Glutamatergic neuron (in vitro differentiated cells): ENCODE measurements around the gene UGP2. TPM values are rescaled to one million over a fixed set of nuclear protein-coding genes. Genes with fewer than 3 reads are reported as not detected.
"Not testable (repeated sequence)": the region's sequence is repeated elsewhere in the genome, so short reads cannot be mapped to it uniquely, and the experiment has no call there.

ENCODE experiments used
- DNase-seq: peaks from one replicate; pipeline ENCODE4 v3.0.0; 2022
- H3K27ac Mint-ChIP-seq: one replicate; pipeline ENCODE4 v1.8.0; 2020; ENCODE audit warnings: mild to moderate bottlenecking, mixed read lengths, inconsistent platforms; ENCODE audit not compliant: unreplicated experiment
- H3K27me3 Mint-ChIP-seq: one replicate; pipeline ENCODE4 v1.8.0; 2020; ENCODE audit warnings: mild to moderate bottlenecking, moderate library complexity, mixed read lengths, inconsistent platforms; ENCODE audit not compliant: unreplicated experiment
- H3K36me3 Mint-ChIP-seq: one replicate; pipeline ENCODE4 v1.8.0; 2020; ENCODE audit warnings: mild to moderate bottlenecking, mixed read lengths, inconsistent platforms; ENCODE audit not compliant: unreplicated experiment
- H3K4me1 Mint-ChIP-seq: one replicate; pipeline ENCODE4 v1.8.0; 2020; ENCODE audit warnings: mild to moderate bottlenecking, low read depth, mixed read lengths, inconsistent platforms; ENCODE audit not compliant: unreplicated experiment
- H3K4me3 Mint-ChIP-seq: one replicate; pipeline ENCODE4 v1.8.0; 2020; ENCODE audit warnings: mild to moderate bottlenecking, mixed read lengths, inconsistent platforms; ENCODE audit not compliant: unreplicated experiment
- H3K9me3 Mint-ChIP-seq: one replicate; pipeline ENCODE4 v1.8.0; 2020; ENCODE audit warnings: mild to moderate bottlenecking, moderate library complexity, mixed read lengths, inconsistent platforms; ENCODE audit not compliant: unreplicated experiment
- total RNA-seq: library from RNA; stranded (reverse); fragmentation: NEBNext Ultra II Directional; extraction: Animal tissue kit (Norgen Biotek cat#: 25700); gene quantifications from one replicate; pipeline ENCODE4 v1.2.1, GENCODE V29; 2021; ENCODE audit not compliant: unreplicated experiment
- TF ChIP-seq, protein P1 (sequence below): fragments of 200-600 bp; sonication (generic); IDR thresholded peaks from one replicate; pipeline ENCODE4 v1.5.0; 2021; ENCODE audit not compliant: partially characterized antibody, unreplicated experiment

The UGP2 gene
- total RNA-seq, 1 donor from 2014 or later, result 68.6 TPM

DNA sequence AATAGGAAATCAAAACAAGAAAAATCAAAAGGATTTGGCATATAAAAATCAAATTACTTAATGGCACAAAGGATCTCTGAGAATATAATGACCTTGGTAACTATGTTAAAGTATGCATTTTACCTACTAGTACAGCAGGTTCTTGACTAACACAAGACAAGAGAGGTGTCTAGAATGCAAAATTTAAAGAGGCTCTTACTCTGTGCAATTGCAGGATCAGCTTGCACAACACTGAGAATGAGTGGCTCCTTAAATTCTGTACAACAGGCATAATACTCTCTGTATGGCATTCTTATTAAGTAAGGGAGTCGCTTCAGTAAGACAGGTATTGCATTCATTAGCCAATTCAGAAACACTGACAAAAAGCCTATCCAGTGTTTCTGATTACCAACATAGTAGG, 72.6 kb downstream of the UGP2 start:
- H3K27me3 Mint-ChIP-seq, result no peaks in the 10 kb centered on the region

DNA sequence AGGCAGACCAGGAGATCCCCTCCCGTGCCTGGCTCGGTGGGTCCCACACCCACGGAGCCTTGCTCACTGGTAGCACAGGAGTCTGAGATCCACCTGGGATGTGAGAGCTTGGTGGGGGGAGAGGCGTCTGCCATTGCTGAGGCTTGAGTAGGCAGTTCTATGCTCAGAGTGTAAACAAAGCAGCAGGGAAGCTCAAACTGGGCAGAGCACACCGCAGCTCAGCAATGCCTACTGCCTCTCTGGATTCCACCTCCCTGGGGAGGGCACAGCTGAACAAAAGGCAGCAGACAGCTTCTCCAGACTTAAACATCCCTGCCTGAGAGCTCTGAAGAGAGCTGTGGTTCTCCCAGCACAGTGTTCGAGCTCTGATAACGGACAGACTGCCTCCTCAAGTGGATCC, 85.1 kb downstream of the UGP2 start:
- peaks cover 8% of the 10 kb centered on the region for H3K9me3 Mint-ChIP-seq
- no peaks in the 10 kb centered on the region for H3K4me1 Mint-ChIP-seq
- TF ChIP-seq, protein P1, sequence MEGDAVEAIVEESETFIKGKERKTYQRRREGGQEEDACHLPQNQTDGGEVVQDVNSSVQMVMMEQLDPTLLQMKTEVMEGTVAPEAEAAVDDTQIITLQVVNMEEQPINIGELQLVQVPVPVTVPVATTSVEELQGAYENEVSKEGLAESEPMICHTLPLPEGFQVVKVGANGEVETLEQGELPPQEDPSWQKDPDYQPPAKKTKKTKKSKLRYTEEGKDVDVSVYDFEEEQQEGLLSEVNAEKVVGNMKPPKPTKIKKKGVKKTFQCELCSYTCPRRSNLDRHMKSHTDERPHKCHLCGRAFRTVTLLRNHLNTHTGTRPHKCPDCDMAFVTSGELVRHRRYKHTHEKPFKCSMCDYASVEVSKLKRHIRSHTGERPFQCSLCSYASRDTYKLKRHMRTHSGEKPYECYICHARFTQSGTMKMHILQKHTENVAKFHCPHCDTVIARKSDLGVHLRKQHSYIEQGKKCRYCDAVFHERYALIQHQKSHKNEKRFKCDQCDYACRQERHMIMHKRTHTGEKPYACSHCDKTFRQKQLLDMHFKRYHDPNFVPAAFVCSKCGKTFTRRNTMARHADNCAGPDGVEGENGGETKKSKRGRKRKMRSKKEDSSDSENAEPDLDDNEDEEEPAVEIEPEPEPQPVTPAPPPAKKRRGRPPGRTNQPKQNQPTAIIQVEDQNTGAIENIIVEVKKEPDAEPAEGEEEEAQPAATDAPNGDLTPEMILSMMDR, result no peak
- H3K4me3 Mint-ChIP-seq, result no peak overlapping the region
- peak; percentile 37 for DNase-seq
- peaks cover 7% of the 10 kb centered on the region for H3K36me3 Mint-ChIP-seq
- no peaks in the 10 kb centered on the region for H3K27me3 Mint-ChIP-seq
- H3K27ac Mint-ChIP-seq, result peak overlapping the region; percentile 75

More for the DNA sequence above, 72.6 kb downstream of the UGP2 start:
- Mint-ChIP-seq H3K27ac (no peak overlapping the region), H3K4me1 (no peaks in the 10 kb centered on the region), H3K9me3 (no peaks in the 10 kb centered on the region), H3K36me3 (no peaks in the 10 kb centered on the region), H3K4me3 (no peak overlapping the region)
- TF ChIP-seq, protein P1, result no peak
- no peak for DNase-seq

DNA sequence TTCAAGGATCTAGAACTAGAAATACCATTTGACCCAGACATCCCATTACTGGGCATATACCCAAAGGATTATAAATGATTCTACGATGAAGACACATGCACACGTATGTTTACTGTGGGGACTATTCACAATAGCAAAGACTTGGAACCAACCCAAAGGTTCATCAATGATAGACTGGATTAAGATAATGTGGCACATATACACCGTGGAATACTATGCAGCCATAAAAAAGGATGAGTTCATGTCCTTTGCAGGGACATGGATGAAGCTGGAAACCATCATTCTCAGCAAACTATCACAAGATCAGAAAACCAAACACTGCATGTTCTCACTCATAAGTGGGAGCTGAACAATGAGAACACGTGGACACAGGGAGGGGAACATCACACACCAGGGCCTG, 90.4 kb downstream of the UGP2 start:
- not testable (repeated sequence) for H3K4me1 Mint-ChIP-seq, H3K27me3 Mint-ChIP-seq, H3K27ac Mint-ChIP-seq, H3K9me3 Mint-ChIP-seq, DNase-seq, H3K4me3 Mint-ChIP-seq
- peaks cover 10% of the 10 kb centered on the region for H3K36me3 Mint-ChIP-seq

Other genes with a start within 250 kb of the UGP2 start
- gene VPS54, start 177.5 kb downstream of the UGP2 start, total RNA-seq, result 18.7 TPM